ENCODE measurements around the gene KERA. TPM values are rescaled to one million over a fixed set of nuclear protein-coding genes. Genes with fewer than 3 reads are reported as not detected.
"Not testable (repeated sequence)": the region's sequence is repeated elsewhere in the genome, so short reads cannot be mapped to it uniquely, and the experiment has no call there.

The KERA gene
- total RNA-seq, 4 donors from 2014 or later = not detected

DNA sequence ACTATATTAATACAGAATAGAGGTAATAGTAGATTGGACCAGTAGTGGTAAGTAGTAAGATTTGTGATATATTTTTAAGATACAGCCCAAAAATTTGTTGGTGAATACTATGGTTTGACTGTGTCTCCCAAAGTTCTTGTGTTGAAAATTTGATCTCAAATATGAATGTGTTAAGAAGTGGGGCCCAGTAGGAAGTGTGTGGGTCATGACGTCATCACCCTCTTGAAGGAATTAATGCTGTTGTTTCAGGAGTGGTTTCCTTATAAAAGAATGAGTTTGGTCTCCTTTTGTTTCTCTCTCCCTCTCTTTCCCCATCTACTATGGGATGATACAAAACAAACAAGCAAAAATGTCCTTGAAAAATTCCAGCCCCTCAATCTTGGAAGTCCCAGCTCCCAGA is 37.1 kb upstream of the KERA start:
- Histone ChIP-seq H3K9me3 (peaks cover 4% of the 10 kb centered on the region), H3K27me3 (no peaks in the 10 kb centered on the region), H3K4me1 (no peaks in the 10 kb centered on the region), H3K36me3 (no peaks in the 10 kb centered on the region), H3K27ac (no peak overlapping the region), H3K4me3 (no peak overlapping the region)
- DNase-seq (ENCODE audit: low spot score in 2 of 2) = no peak
- TF ChIP-seq EP300 (IDR thresholded peaks at IDR 0.05) (no peak), POLR2AphosphoS5 (IDR thresholded peaks at IDR 0.05) (no peak), CTCF (IDR thresholded peaks at IDR 0.05) (no peak), POLR2A (IDR thresholded peaks at IDR 0.05) (no peak)
- WGBS = 85% methylated on average over 1 of the region's 1 CpG

DNA sequence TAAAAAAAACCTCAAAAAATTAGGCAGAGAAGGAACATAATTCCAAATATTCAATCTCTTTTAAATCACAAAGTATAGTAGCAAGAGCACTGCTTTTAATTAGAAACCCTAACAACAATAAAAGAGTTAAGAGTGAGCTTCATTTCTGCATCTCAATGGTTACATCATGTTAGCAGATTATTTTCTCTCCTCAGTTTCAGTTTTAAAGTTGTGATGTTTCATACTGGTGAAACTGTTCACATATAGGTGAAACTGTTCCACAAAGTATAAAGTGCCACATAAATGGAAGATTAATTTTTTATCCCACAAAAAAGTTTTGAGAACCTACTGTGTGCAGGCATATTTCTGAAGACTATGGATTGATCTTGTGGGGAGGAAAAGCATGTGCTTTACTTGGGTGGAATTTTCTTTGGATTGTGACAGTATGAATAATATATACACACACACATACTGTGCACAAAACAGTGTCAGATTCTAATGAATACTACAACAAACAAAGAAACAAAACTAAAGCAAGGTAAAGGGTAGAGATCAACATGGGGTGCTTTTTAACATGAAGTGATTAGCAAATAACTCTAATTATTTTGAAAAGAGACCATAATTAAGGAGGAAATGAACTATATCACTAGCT is 36.3 kb upstream of the KERA start:
- Histone ChIP-seq H3K9me3 (peaks cover 5% of the 10 kb centered on the region), H3K36me3 (no peaks in the 10 kb centered on the region), H3K27me3 (no peaks in the 10 kb centered on the region), H3K4me1 (no peaks in the 10 kb centered on the region), H3K4me3 (no peak overlapping the region), H3K27ac (no peak overlapping the region)
- DNase-seq (ENCODE audit: low spot score in 2 of 2) = no peak
- TF ChIP-seq EP300 (IDR thresholded peaks at IDR 0.05) (no peak), CTCF (IDR thresholded peaks at IDR 0.05) (no peak), POLR2AphosphoS5 (IDR thresholded peaks at IDR 0.05) (no peak), POLR2A (IDR thresholded peaks at IDR 0.05) (no peak)

DNA sequence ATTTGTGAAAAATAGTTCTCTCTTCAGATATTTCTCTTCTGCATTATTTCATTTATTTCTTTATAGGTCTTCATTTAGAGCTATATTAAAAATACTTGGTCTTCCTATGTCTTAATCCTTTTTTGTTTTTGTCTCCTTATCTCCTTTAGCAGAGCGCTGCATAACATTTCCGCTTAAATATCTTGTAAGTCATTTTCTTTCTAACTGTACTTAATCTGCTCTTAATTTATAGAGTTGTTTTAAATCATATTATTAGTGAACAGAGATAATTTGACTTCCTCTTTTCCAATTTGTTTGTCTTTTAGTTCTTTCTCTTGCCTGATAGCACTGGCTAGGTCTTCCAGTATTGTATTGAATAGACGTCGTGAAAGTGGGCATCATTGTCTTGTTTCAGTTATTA is 35.5 kb upstream of the KERA start:
- H3K36me3 ChIP-seq = no peaks in the 10 kb centered on the region
- no peak overlapping the region for H3K27ac ChIP-seq
- H3K27me3 ChIP-seq = no peaks in the 10 kb centered on the region
- no peaks in the 10 kb centered on the region for H3K4me1 ChIP-seq
- WGBS = 80% methylated on average over 4 of the region's 4 CpGs
- peaks cover 5% of the 10 kb centered on the region for H3K9me3 ChIP-seq
- TF ChIP-seq POLR2AphosphoS5 (IDR thresholded peaks at IDR 0.05) (no peak), POLR2A (IDR thresholded peaks at IDR 0.05) (no peak), EP300 (IDR thresholded peaks at IDR 0.05) (no peak), CTCF (IDR thresholded peaks at IDR 0.05) (no peak)
- no peak for DNase-seq (ENCODE audit: low spot score in 2 of 2)
- no peak overlapping the region for H3K4me3 ChIP-seq

DNA sequence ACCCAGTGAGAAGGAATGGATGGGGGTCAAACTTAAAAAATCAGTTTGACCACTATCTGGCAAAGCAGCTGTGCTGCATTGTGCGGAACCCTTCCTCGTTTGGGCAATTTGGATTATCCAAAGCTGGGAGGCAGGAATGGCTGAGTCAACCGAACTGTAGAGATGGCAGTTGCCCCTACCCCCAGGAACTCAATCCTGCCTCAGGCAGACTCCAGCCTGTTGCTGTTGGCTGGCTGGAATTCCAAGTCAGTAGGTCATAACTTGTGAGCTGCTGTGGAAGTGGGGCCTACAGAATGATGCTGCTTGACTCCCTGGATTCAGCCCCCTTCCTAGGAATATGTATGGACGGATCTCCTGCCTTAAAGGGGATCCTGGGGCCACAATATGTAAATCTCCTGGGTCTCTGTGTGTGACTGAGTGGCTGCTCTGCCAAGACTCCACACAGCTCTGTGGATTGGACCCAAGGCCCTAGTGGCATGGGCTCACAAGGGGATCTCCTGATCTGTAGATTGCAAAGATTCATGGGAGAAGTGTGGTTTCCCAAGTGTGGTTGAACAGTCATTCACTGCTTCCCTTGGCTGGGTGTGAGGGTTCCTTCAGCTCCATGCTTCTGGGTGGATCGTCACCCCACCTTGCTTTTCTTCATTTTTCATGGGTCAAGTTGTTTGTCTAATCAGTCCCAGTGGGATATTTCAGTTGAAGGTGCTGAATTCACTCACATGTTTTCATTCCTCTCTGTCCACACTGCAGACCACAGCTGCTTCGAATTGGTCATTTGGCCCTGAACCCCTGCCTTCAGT is 34.3 kb upstream of the KERA start:
- no peak overlapping the region for H3K4me3 ChIP-seq
- peaks cover 5% of the 10 kb centered on the region for H3K9me3 ChIP-seq
- DNase-seq (ENCODE audit: low spot score in 2 of 2) = no peak
- no peak overlapping the region for H3K27ac ChIP-seq
- TF ChIP-seq POLR2AphosphoS5 (IDR thresholded peaks at IDR 0.05) = no peak
- no peak for TF ChIP-seq CTCF (IDR thresholded peaks at IDR 0.05)
- TF ChIP-seq EP300 (IDR thresholded peaks at IDR 0.05) = no peak
- no peaks in the 10 kb centered on the region for H3K4me1 ChIP-seq
- no peaks in the 10 kb centered on the region for H3K36me3 ChIP-seq
- no peaks in the 10 kb centered on the region for H3K27me3 ChIP-seq
- 93% methylated on average over 5 of the region's 6 CpGs for WGBS

DNA sequence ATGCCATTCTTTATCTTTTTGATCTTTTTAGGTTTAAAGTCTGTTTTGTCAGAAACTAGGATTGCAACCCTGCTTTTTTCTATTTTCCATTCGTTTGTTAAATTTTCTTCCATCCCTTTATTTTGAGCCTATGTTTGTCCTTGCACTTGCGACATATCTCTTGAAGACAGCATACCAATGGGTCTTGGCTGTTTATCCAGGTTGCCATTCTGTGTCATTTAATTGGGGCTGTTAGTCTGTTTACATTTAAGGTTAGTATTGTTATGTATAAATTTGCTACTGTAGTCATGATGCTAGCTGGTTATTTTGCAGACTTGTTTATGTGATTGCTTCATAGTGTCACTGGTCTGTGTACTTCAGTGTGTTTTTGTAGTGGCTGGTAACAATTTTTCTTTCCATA is 32.1 kb upstream of the KERA start:
- H3K36me3 ChIP-seq; H3K4me1 ChIP-seq; DNase-seq (ENCODE audit: low spot score in 2 of 2); H3K27me3 ChIP-seq; H3K4me3 ChIP-seq; H3K27ac ChIP-seq; H3K9me3 ChIP-seq: not testable (repeated sequence)
- WGBS = 96% methylated on average over 2 of the region's 2 CpGs
